ENCODE results near the gene GZF1.

DNA sequence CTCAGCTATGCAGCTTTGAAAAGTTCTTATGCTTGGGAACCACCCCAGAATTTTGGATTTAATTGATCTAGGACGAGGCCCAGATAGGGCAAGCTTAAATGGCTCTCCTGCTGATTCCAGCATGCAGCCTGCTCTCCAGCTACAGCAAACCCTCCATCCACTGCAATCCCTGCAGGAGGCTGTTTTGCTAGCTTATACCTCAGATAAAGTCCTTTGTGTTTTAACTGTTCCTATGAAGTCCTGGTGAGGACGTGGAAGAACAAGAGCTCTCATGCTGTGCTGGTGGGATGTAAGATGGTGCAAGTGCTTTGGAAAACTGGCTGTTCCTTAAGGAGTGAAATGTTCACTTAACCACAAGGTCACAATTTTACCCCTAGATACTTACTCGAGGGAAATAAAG, 36.9 kb upstream of the GZF1 start:
- TF ChIP-seq, protein P1, sequence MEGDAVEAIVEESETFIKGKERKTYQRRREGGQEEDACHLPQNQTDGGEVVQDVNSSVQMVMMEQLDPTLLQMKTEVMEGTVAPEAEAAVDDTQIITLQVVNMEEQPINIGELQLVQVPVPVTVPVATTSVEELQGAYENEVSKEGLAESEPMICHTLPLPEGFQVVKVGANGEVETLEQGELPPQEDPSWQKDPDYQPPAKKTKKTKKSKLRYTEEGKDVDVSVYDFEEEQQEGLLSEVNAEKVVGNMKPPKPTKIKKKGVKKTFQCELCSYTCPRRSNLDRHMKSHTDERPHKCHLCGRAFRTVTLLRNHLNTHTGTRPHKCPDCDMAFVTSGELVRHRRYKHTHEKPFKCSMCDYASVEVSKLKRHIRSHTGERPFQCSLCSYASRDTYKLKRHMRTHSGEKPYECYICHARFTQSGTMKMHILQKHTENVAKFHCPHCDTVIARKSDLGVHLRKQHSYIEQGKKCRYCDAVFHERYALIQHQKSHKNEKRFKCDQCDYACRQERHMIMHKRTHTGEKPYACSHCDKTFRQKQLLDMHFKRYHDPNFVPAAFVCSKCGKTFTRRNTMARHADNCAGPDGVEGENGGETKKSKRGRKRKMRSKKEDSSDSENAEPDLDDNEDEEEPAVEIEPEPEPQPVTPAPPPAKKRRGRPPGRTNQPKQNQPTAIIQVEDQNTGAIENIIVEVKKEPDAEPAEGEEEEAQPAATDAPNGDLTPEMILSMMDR (conservative IDR thresholded peaks at IDR 0.05): no peak
- TF ChIP-seq ZFX (IDR thresholded peaks at IDR 0.05): no peak

Measured in C4-2B (cell line).